Prostate gland (tissue), 2 donors: ENCODE results near the gene PBX3. TPM values are rescaled to one million over a fixed set of nuclear protein-coding genes. Genes with fewer than 3 reads are reported as not detected.

Experiments
- DNase-seq: peaks from one replicate; pipeline ENCODE4 v3.0.0-alpha.2; 2019; ENCODE audit warnings: low spot score
- H3K27ac ChIP-seq, 2 donors: fragments of 200-600 bp; sonication (generic); 2 replicates each; pipeline ENCODE4 v1.5.1; 2017 to 2019
- H3K27me3 ChIP-seq: fragments of 200-600 bp; sonication (generic); replicated peaks from 2 replicates; pipeline ENCODE4 v1.5.1; 2019; ENCODE audit not compliant: insufficient read depth
- H3K36me3 ChIP-seq, 2 donors: fragments of 200-600 bp; sonication (generic); 1 replicate in 1 of 2; 2 replicates in 1 of 2; pipeline versions ENCODE4 v1.5.1 to v1.8.1; 2017 to 2019
- H3K4me1 ChIP-seq: fragments of 200-600 bp; sonication (generic); replicated peaks from 2 replicates; pipeline ENCODE4 v1.5.1; 2019
- H3K4me3 ChIP-seq, 2 donors: fragments of 200-600 bp; sonication (generic); 2 replicates each; pipeline ENCODE4 v1.5.1; 2017 to 2019
- H3K9me3 ChIP-seq: fragments of 200-600 bp; sonication (generic); 2 replicates; pipeline ENCODE4 v1.5.1; 2017
- POLR2A ChIP-seq: fragments of 450-650 bp; IDR thresholded peaks from one replicate; pipeline ENCODE4 v1.6.1; 2016; ENCODE audit warnings: antibody characterized with exemption, mild to moderate bottlenecking
- POLR2AphosphoS5 ChIP-seq: sonication (generic); formaldehyde crosslinking; IDR thresholded peaks from one replicate; pipeline ENCODE4 v1.6.1; 2017; ENCODE audit warnings: antibody characterized with exemption
- WGBS: methylation state at CpG from one replicate; pipeline ENCODE4 v1.1.5; 2018; 5-methylcytosine and 5-hydroxymethylcytosine counted together
- intact Hi-C: fragments of 100-400 bp; cut with DNase I; formaldehyde crosslinking; loops from one replicate; pipeline ENCODE4 v1.14.2; 2022
- total RNA-seq, 2 donors: library from RNA; depleted of rRNA; stranded (reverse); fragments of >200 nt; gene quantifications; one replicate each; pipeline ENCODE4 v1.1.0, GENCODE V29; 2016
- TF ChIP-seq, protein P1 (sequence below), 4 experiments: fragments of 200-600 bp in 2 of 4; fragments of 450-650 bp in 2 of 4; sonication (generic) in 2 of 4; IDR thresholded peaks; 1 replicate in 3 of 4; 2 replicates in 1 of 4; pipeline ENCODE4 v1.5.1; 2016 to 2019; ENCODE audit warnings: antibody characterized with exemption in 4 of 4, mild to moderate bottlenecking in 2 of 4, moderate library complexity in 2 of 4

The PBX3 gene
- total RNA-seq, 2 donors from 2014 or later, result 48.5 to 77.6 TPM

DNA sequence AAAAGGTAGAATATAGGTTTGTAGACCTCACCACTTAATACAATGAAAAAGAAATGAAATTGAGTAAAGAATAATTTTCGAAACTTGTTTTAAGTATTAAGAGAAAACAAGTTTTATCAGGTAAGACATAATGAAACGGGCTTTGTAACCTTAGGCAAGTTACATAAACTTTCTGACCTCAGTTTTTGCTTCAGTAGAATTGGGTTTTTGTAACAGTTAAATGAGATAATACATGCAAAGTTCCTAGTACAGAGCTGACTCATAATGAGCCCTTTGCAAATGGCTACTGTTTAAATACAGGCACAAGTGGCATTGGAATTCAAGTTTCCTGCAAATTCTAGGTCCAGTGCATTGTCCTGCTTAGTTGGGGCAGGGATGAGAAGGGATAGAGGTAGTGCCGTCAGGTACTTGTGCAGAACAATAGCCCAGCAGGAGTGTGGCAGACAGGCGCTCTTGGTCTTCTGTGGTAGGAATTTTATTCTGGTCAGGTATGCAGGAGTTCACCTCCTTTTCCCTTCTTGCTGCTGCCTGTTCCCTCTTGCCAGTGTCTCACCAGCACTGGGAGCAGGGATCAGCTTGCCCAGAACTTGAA lies 203.8 kb downstream of the PBX3 start:
- Histone ChIP-seq H3K4me1 (no peaks in the 10 kb centered on the region), H3K9me3 (no peaks in the 10 kb centered on the region), H3K27ac (no peak overlapping the region), H3K36me3 (no peaks in the 10 kb centered on the region), H3K27me3 (no peaks in the 10 kb centered on the region), H3K4me3 (no peak overlapping the region)
- no peak for DNase-seq
- TF ChIP-seq POLR2AphosphoS5 (no peak), POLR2A (no peak)
- TF ChIP-seq, protein P1, sequence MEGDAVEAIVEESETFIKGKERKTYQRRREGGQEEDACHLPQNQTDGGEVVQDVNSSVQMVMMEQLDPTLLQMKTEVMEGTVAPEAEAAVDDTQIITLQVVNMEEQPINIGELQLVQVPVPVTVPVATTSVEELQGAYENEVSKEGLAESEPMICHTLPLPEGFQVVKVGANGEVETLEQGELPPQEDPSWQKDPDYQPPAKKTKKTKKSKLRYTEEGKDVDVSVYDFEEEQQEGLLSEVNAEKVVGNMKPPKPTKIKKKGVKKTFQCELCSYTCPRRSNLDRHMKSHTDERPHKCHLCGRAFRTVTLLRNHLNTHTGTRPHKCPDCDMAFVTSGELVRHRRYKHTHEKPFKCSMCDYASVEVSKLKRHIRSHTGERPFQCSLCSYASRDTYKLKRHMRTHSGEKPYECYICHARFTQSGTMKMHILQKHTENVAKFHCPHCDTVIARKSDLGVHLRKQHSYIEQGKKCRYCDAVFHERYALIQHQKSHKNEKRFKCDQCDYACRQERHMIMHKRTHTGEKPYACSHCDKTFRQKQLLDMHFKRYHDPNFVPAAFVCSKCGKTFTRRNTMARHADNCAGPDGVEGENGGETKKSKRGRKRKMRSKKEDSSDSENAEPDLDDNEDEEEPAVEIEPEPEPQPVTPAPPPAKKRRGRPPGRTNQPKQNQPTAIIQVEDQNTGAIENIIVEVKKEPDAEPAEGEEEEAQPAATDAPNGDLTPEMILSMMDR (IDR thresholded peaks at IDR 0.05), result no peak
- intact Hi-C loops, result no loop called here
- 96% methylated on average over 4 of the region's 4 CpGs for WGBS

DNA sequence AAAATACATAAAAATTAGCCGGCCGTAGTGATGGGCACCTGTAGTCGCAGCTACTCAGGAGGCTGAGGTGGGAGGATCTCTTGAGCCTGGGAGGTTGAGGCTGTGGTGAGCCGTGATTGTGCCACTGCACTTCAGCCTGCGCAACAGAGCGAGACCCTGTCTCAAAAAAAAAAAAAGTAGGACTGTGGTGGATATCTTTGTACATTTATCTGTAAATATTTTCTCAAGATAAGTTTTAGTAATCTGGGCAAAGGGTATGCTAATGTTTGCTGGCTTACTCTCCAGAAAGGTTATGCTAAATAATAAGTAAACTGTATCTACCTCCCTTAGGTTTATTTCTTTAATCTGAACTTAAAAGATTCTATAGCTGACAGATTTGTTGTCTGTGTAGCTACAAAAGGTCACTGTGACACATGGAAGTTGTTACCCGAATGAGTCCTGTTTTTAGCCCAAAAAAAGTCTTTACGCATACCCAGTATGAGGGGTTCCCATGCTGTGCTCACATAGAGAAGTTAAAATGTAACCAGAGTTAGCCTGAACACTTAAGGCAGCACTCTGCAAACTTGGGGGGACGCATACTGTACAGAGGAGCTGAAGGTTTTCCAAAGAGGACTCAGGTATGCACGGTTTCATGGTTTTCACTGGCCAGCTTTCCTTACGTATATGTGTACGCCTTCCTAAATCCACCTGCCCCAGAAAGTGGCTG lies 206.3 kb downstream of the PBX3 start:
- Histone ChIP-seq H3K4me3 (no peak overlapping the region), H3K27me3 (no peaks in the 10 kb centered on the region), H3K4me1 (no peaks in the 10 kb centered on the region), H3K27ac (no peak overlapping the region), H3K36me3 (no peaks in the 10 kb centered on the region), H3K9me3 (no peaks in the 10 kb centered on the region)
- WGBS, result 97% methylated on average over 12 of the region's 12 CpGs
- intact Hi-C loops, result no loop called here
- no peak for DNase-seq
- no peak for TF ChIP-seq POLR2A
- TF ChIP-seq POLR2AphosphoS5, result no peak
- TF ChIP-seq, protein P1 (IDR thresholded peaks at IDR 0.05), result no peak

DNA sequence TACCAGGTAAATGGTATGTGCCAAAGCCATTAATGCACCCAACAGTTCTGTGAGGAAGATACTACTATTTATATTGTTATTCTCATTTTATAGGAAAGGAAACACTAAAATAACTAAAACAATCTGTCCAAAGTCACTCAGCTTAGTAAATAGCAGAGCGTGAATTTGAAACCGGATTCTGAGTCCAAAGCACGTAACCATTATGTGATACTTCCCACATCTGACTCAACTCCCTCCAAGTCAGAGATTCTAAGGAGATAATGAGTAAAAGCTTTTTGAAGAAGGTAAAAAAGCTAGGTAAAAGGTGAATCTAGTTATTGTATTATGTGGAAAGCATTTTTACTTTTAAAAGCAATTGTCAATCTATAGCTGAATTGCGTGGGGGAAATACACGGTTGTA lies 208.9 kb downstream of the PBX3 start:
- Histone ChIP-seq H3K27me3 (no peaks in the 10 kb centered on the region), H3K27ac (no peak overlapping the region), H3K4me1 (no peaks in the 10 kb centered on the region), H3K4me3 (no peak overlapping the region), H3K36me3 (no peaks in the 10 kb centered on the region), H3K9me3 (no peaks in the 10 kb centered on the region)
- TF ChIP-seq, protein P1 (IDR thresholded peaks at IDR 0.05), result no peak
- TF ChIP-seq POLR2AphosphoS5 (no peak), POLR2A (no peak)
- intact Hi-C loops, result no loop called here
- DNase-seq, result no peak
- 71% methylated on average over 5 of the region's 5 CpGs for WGBS

DNA sequence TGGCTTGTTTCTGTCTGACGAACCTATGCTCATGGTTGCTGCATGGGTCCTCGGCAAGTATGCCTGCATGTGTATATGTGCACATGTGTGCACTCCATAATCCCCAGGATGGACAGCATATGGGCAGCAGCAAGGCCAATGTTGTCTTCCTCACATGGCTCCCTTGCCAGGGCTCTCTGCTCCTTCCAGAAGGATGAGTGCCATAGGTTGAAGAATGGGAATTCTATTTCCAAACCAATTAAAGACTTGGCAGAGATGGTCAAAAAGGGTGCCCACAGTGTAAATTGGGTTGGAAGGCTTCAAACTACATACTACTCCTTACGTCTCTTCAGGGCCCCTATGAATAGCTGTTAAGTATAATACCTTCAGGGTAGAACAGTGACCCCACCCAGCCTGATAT lies 212.1 kb downstream of the PBX3 start:
- no peaks in the 10 kb centered on the region for H3K27me3 ChIP-seq
- WGBS, result 93% methylated on average over 3 of the region's 3 CpGs

More for the DNA sequence above, 212.1 kb downstream of the PBX3 start:
- TF ChIP-seq, protein P1 (IDR thresholded peaks at IDR 0.05), result no peak
- TF ChIP-seq POLR2AphosphoS5 (no peak), POLR2A (no peak)
- Histone ChIP-seq H3K4me3 (no peak overlapping the region), H3K4me1 (no peaks in the 10 kb centered on the region), H3K27ac (no peak overlapping the region), H3K36me3 (no peaks in the 10 kb centered on the region), H3K9me3 (no peaks in the 10 kb centered on the region)
- intact Hi-C loops, result no loop called here
- no peak for DNase-seq
